GM23248 (cell line): Measurements from ENCODE around the gene OR2G6.
"Not testable (repeated sequence)": the region's sequence is repeated elsewhere in the genome, so short reads cannot be mapped to it uniquely, and the experiment has no call there.

Source experiments
- EZH2 ChIP-seq: fragments of 200-600 bp; sonication (generic); IDR thresholded peaks from 2 replicates; pipeline ENCODE4 v1.6.1; 2018; ENCODE audit warnings: antibody characterized with exemption, mild to moderate bottlenecking; ENCODE audit not compliant: insufficient read depth, poor library complexity, severe bottlenecking
- EZH2phosphoT487 ChIP-seq: fragments of 200-600 bp; sonication (generic); IDR thresholded peaks from 2 replicates; pipeline ENCODE4 v1.6.1; 2018; ENCODE audit warnings: antibody characterized with exemption, moderate library complexity, mild to moderate bottlenecking, low read depth; ENCODE audit not compliant: insufficient read depth

GRCh38 chr1:248572049-248572448 lies 64.2 kb downstream of the OR2G6 start:
- not testable (repeated sequence) for TF ChIP-seq EZH2, EZH2phosphoT487
